Colonic mucosa (tissue), 4 donors: ENCODE results near the gene RASSF7. TPM values are rescaled to one million over a fixed set of nuclear protein-coding genes. Genes with fewer than 3 reads are reported as not detected.

Experiments used
- DNase-seq: peaks from one replicate; pipeline ENCODE4 v3.0.0-alpha.2; 2020
- H3K27ac ChIP-seq: fragments of 200-600 bp; one replicate; pipeline ENCODE4 v1.8.0; 2021
- H3K27me3 ChIP-seq: fragments of 200-600 bp; one replicate; pipeline ENCODE4 v1.8.0; 2021
- H3K36me3 ChIP-seq: fragments of 200-600 bp; one replicate; pipeline ENCODE4 v1.8.0; 2021
- H3K4me1 ChIP-seq: fragments of 200-600 bp; one replicate; pipeline ENCODE4 v1.8.0; 2021; ENCODE audit warnings: mild to moderate bottlenecking
- H3K4me3 ChIP-seq: fragments of 200-600 bp; one replicate; pipeline ENCODE4 v1.8.0; 2021
- H3K9ac ChIP-seq, 2 donors: one replicate each; pipeline ENCODE4 v1.7.0; 2013; ENCODE audit warnings: control low read depth in 2 of 2, low read depth in 2 of 2, low read length in 2 of 2
- H3K9me3 ChIP-seq: fragments of 200-600 bp; one replicate; pipeline ENCODE4 v1.8.0; 2021
- CTCF ChIP-seq: fragments of 200-600 bp; IDR thresholded peaks from one replicate; pipeline ENCODE4 v1.8.0; 2022; ENCODE audit warnings: antibody characterized with exemption, mild to moderate bottlenecking
- intact Hi-C: fragments of 100-400 bp; cut with DNase I; formaldehyde crosslinking; loops from one replicate; pipeline ENCODE4 v1.14.1; 2022
- total RNA-seq, 2 donors: library from RNA; stranded (reverse); fragmentation: NEBNext Ultra II Directional in 1 of 2; extraction: Animal tissue kit (Norgen Biotek cat#: 25700) in 1 of 2; gene quantifications; one replicate each; pipeline ENCODE4 v1.2.1, GENCODE V29; 2021
- donor health status: healthy.
- donor health status: DM: no; HTN: no; CAD: no.
- donor health status: DM: no; HTN: no; CAD: no.

Gene RASSF7
- total RNA-seq, 2 donors from 2014 or later: 108 to 139 TPM

GRCh38 chr11:597166-597725 lies 36.5 kb downstream of the RASSF7 start:
- Histone ChIP-seq H3K9ac (no peak overlapping the region), H3K4me3 (no peak overlapping the region), H3K4me1 (no peaks in the 10 kb centered on the region), H3K36me3 (peaks cover 19% of the 10 kb centered on the region), H3K27me3 (no peaks in the 10 kb centered on the region), H3K9me3 (no peaks in the 10 kb centered on the region), H3K27ac (no peak overlapping the region)
- no peak for TF ChIP-seq CTCF
- no peak for DNase-seq
- intact Hi-C loops: no loop called here

- intact Hi-C loops: no loop called here
- Histone ChIP-seq H3K4me3 (no peak overlapping the region), H3K36me3 (peaks cover 13% of the 10 kb centered on the region), H3K9me3 (no peaks in the 10 kb centered on the region), H3K9ac (no peak overlapping the region), H3K4me1 (no peaks in the 10 kb centered on the region), H3K27ac (no peak overlapping the region), H3K27me3 (no peaks in the 10 kb centered on the region)
- DNase-seq: no peak
- no peak for TF ChIP-seq CTCF
Measured at GRCh38 chr11:598005-598680, 37.4 kb downstream of the RASSF7 start.

- no peak overlapping the region for H3K4me3 ChIP-seq
- no peak overlapping the region for H3K27ac ChIP-seq
- no peaks in the 10 kb centered on the region for H3K9me3 ChIP-seq
- no peak for TF ChIP-seq CTCF
- no peaks in the 10 kb centered on the region for H3K27me3 ChIP-seq
- H3K36me3 ChIP-seq: peaks cover 27% of the 10 kb centered on the region
- no peak for DNase-seq
- intact Hi-C loops: no loop called here
- no peaks in the 10 kb centered on the region for H3K4me1 ChIP-seq
- H3K9ac ChIP-seq: no peak overlapping the region
Measured at GRCh38 chr11:601573-602245, 40.9 kb downstream of the RASSF7 start.

GRCh38 chr11:603154-603553 lies 42.4 kb downstream of the RASSF7 start:
- intact Hi-C loops: no loop called here
- Histone ChIP-seq H3K9me3 (no peaks in the 10 kb centered on the region), H3K4me3 (no peak overlapping the region), H3K27ac (no peak overlapping the region), H3K9ac (no peak overlapping the region), H3K4me1 (no peaks in the 10 kb centered on the region), H3K27me3 (no peaks in the 10 kb centered on the region), H3K36me3 (peaks cover 37% of the 10 kb centered on the region)
- DNase-seq: no peak
- no peak for TF ChIP-seq CTCF

- Histone ChIP-seq H3K27ac (no peak overlapping the region), H3K9ac (no peak overlapping the region), H3K4me1 (no peaks in the 10 kb centered on the region), H3K36me3 (peaks cover 38% of the 10 kb centered on the region), H3K9me3 (no peaks in the 10 kb centered on the region), H3K4me3 (no peak overlapping the region), H3K27me3 (no peaks in the 10 kb centered on the region)
- intact Hi-C loops: no loop called here
- DNase-seq: no peak
- TF ChIP-seq CTCF: no peak
Measured at GRCh38 chr11:605286-606129, 44.7 kb downstream of the RASSF7 start.
